ENCODE data around the gene CDC37. TPM values are rescaled to one million over a fixed set of nuclear protein-coding genes. Genes with fewer than 3 reads are reported as not detected.

Gene CDC37
- total RNA-seq, 2 experiments from 2014 or later, result 269 to 332 TPM

GRCh38 chr19:10362259-10362658 is 41.1 kb downstream of the CDC37 start:
- no peaks in the 10 kb centered on the region for H3K4me1 ChIP-seq (ENCODE audit: insufficient read depth, low read length, poor library complexity, severe bottlenecking)
- ChIA-PET CTCF (ENCODE audit: unreplicated experiment) (no interaction called here), POLR2A (interaction anchor here (0.7 kb wide), 1 partner anchor 9 kb away, joined by 3 read pairs; no protein-coding TSS in a partner anchor)
- H3K27ac ChIP-seq (ENCODE audit: low read depth, low read length, poor library complexity, severe bottlenecking), result no peak overlapping the region
- peaks cover 86% of the 10 kb centered on the region for H3K36me3 ChIP-seq (ENCODE audit: insufficient read depth, low read length)
- no peak for TF ChIP-seq CTCF (conservative IDR thresholded peaks at IDR 0.05; ENCODE audit: low read length)
- TF ChIP-seq EZH2phosphoT487 (IDR thresholded peaks at IDR 0.05; ENCODE audit: borderline replicate concordance, low read depth, low read length), result no peak
- H2AFZ ChIP-seq (ENCODE audit: low read length), result no peak overlapping the region
- no peaks in the 10 kb centered on the region for H4K20me1 ChIP-seq (ENCODE audit: insufficient read depth, low read length)
- H3K4me2 ChIP-seq (ENCODE audit: low read length), result no peak overlapping the region
- H3K9me2 ChIP-seq (ENCODE audit: insufficient read depth, low read length), result no peaks in the 10 kb centered on the region
- no TSS peak for BruUV-seq (replicated peaks)
- H3K79me2 ChIP-seq (ENCODE audit: insufficient read depth, low read depth, low read length), result no peaks in the 10 kb centered on the region
- intact Hi-C loops (cut with micrococcal nuclease; ENCODE audit: unreplicated experiment), result no loop called here
- DNase-seq (ENCODE audit: low spot score), result no peak
- H3K9me3 ChIP-seq (ENCODE audit: low read length), result no peaks in the 10 kb centered on the region
- no peak overlapping the region for H3K4me3 ChIP-seq (ENCODE audit: low read depth, low read length, poor library complexity, severe bottlenecking)

GRCh38 chr19:10361569-10362011 is 41.8 kb downstream of the CDC37 start:
- BruUV-seq (replicated peaks), result no TSS peak

More at GRCh38 chr19:10361569-10362011, 41.8 kb downstream of the CDC37 start:
- no peak for DNase-seq (ENCODE audit: low spot score)
- H3K4me1 ChIP-seq (ENCODE audit: insufficient read depth, low read length, poor library complexity, severe bottlenecking), result no peaks in the 10 kb centered on the region
- H3K36me3 ChIP-seq (ENCODE audit: insufficient read depth, low read length), result peaks cover 83% of the 10 kb centered on the region
- TF ChIP-seq CTCF (conservative IDR thresholded peaks at IDR 0.05; ENCODE audit: low read length) (no peak), EZH2phosphoT487 (IDR thresholded peaks at IDR 0.05; ENCODE audit: borderline replicate concordance, low read depth, low read length) (no peak)
- CTCF ChIA-PET (ENCODE audit: unreplicated experiment), result no interaction called here
- no peaks in the 10 kb centered on the region for H4K20me1 ChIP-seq (ENCODE audit: insufficient read depth, low read length)
- no peak overlapping the region for H2AFZ ChIP-seq (ENCODE audit: low read length)
- H3K9me3 ChIP-seq (ENCODE audit: low read length), result no peaks in the 10 kb centered on the region
- no peak overlapping the region for H3K4me2 ChIP-seq (ENCODE audit: low read length)
- no peaks in the 10 kb centered on the region for H3K79me2 ChIP-seq (ENCODE audit: insufficient read depth, low read depth, low read length)
- intact Hi-C loops (cut with micrococcal nuclease; ENCODE audit: unreplicated experiment), result no loop called here
- no peaks in the 10 kb centered on the region for H3K9me2 ChIP-seq (ENCODE audit: insufficient read depth, low read length)
- no peak overlapping the region for H3K27ac ChIP-seq (ENCODE audit: low read depth, low read length, poor library complexity, severe bottlenecking)
- POLR2A ChIA-PET, result no interaction called here
- no peak overlapping the region for H3K4me3 ChIP-seq (ENCODE audit: low read depth, low read length, poor library complexity, severe bottlenecking)
